Fibroblast of lung (primary cell): Measurements from ENCODE around the gene AKIRIN2. TPM values are rescaled to one million over a fixed set of nuclear protein-coding genes. Genes with fewer than 3 reads are reported as not detected.

ENCODE experiments used
- DNase-seq, 2 donors: peaks; one replicate each; pipeline versions ENCODE4 v3.0.0 to v3.0.0-alpha.2; 2010; ENCODE audit warnings: low read depth in 2 of 2
- H2AFZ ChIP-seq: 2 replicates; pipeline ENCODE4 v1.5.1; 2012; ENCODE audit warnings: low read length, control low read depth, inconsistent platforms
- H3K27ac ChIP-seq: 2 replicates; pipeline ENCODE4 v1.5.1; 2011; ENCODE audit warnings: low read length, control low read depth; ENCODE audit not compliant: insufficient read depth
- H3K27me3 ChIP-seq: 2 replicates; pipeline ENCODE4 v1.5.1; 2011; ENCODE audit warnings: mild to moderate bottlenecking, low read length; ENCODE audit not compliant: control insufficient read depth, insufficient read depth
- H3K36me3 ChIP-seq: 2 replicates; pipeline ENCODE4 v1.5.1; 2011; ENCODE audit warnings: low read length; ENCODE audit not compliant: control insufficient read depth, insufficient read depth
- H3K4me1 ChIP-seq: 2 replicates; pipeline ENCODE4 v1.5.1; 2011; ENCODE audit warnings: low read length; ENCODE audit not compliant: control insufficient read depth, insufficient read depth; ENCODE audit errors: extremely low read depth
- H3K4me2 ChIP-seq: 2 replicates; pipeline ENCODE4 v1.5.1; 2011; ENCODE audit warnings: low read length, control low read depth; ENCODE audit not compliant: insufficient read depth; ENCODE audit errors: extremely low read depth
- H3K4me3 ChIP-seq, 4 experiments: fragments of 200-600 bp in 1 of 4; sonication (generic) in 1 of 4; replicated peaks in 1 of 4; 2 replicates each; pipeline ENCODE4 v1.5.1; 2011 to 2016; ENCODE audit warnings: low read length in 4 of 4, low read depth in 3 of 4, mild to moderate bottlenecking in 3 of 4, control low read depth in 2 of 4, inconsistent platforms in 1 of 4, mixed read lengths in 1 of 4; ENCODE audit not compliant: insufficient read depth in 1 of 4; ENCODE audit errors: control extremely low read depth in 1 of 4
- H3K79me2 ChIP-seq: 2 replicates; pipeline ENCODE4 v1.5.1; 2012; ENCODE audit warnings: mild to moderate bottlenecking, low read length, inconsistent platforms; ENCODE audit not compliant: control insufficient read depth, insufficient read depth
- H3K9ac ChIP-seq: 2 replicates; pipeline ENCODE4 v1.5.1; 2011; ENCODE audit warnings: mild to moderate bottlenecking, low read length, control low read depth; ENCODE audit not compliant: insufficient read depth
- H3K9me3 ChIP-seq: 2 replicates; pipeline ENCODE4 v1.5.1; 2012; ENCODE audit warnings: low read depth, low read length; ENCODE audit not compliant: control insufficient read depth, insufficient read depth
- H4K20me1 ChIP-seq: 2 replicates; pipeline ENCODE4 v1.5.1; 2011; ENCODE audit warnings: low read length; ENCODE audit not compliant: control insufficient read depth, insufficient read depth; ENCODE audit errors: extremely low read depth
- CTCF ChIP-seq, 2 donors: IDR thresholded peaks in 1 of 2; conservative IDR thresholded peaks in 1 of 2; 1 replicate in 1 of 2; 2 replicates in 1 of 2; pipeline ENCODE4 v1.5.1; 2011 to 2012; ENCODE audit warnings: low read length in 2 of 2, control low read depth in 1 of 2, inconsistent platforms in 1 of 2, low read depth in 1 of 2, mild to moderate bottlenecking in 1 of 2
- EZH2 ChIP-seq: IDR thresholded peaks from 2 replicates; pipeline ENCODE4 v1.5.1; 2012; ENCODE audit warnings: low read length, control low read depth, mild to moderate bottlenecking; ENCODE audit errors: missing control alignments
- polyA plus RNA-seq, 2 donors: library from polyadenylated mRNA; depleted of rRNA in 1 of 2; stranded (reverse) in 1 of 2; unstranded in 1 of 2; fragments of >200 nt; gene quantifications; 2 replicates each; pipeline ENCODE4 v1.2.1, GENCODE V29; 2011 to 2012; ENCODE audit warnings: missing spikeins in 1 of 2
- total RNA-seq: library from RNA; depleted of rRNA; stranded (reverse); fragments of >200 nt; gene quantifications from 2 replicates; pipeline ENCODE4 v1.2.1, GENCODE V29; 2014

The AKIRIN2 gene
- total and polyA plus RNA-seq, 2 donors (not counting 1 experiment from before 2014, with no cell fraction given), result 33.7 to 41.0 TPM

- no peaks in the 10 kb centered on the region for H4K20me1 ChIP-seq
- H3K9me3 ChIP-seq, result no peaks in the 10 kb centered on the region
- no peaks in the 10 kb centered on the region for H3K79me2 ChIP-seq
- no peaks in the 10 kb centered on the region for H3K36me3 ChIP-seq
- no peak overlapping the region for H3K27ac ChIP-seq
- no peaks in the 10 kb centered on the region for H3K4me1 ChIP-seq
- H3K9ac ChIP-seq, result no peak overlapping the region
- DNase-seq, result no peak
- no peak overlapping the region for H3K4me3 ChIP-seq
- no peak overlapping the region for H2AFZ ChIP-seq
- TF ChIP-seq CTCF (conservative IDR thresholded peaks at IDR 0.05 in 1 of 2, IDR thresholded peaks at IDR 0.05 in 1 of 2; ENCODE audit: low read depth in 1 of 2, low read length in 2 of 2), result no peak
- no peak for TF ChIP-seq EZH2
- no peak overlapping the region for H3K4me2 ChIP-seq
- no peaks in the 10 kb centered on the region for H3K27me3 ChIP-seq
Observed at GRCh38 chr6:87639373-87639772, 62.7 kb downstream of the AKIRIN2 start.

GRCh38 chr6:87637106-87637505 lies 64.9 kb downstream of the AKIRIN2 start:
- no peaks in the 10 kb centered on the region for H4K20me1 ChIP-seq
- H3K79me2 ChIP-seq, result no peaks in the 10 kb centered on the region
- H3K27me3 ChIP-seq, result no peaks in the 10 kb centered on the region
- no peak for DNase-seq
- no peak overlapping the region for H3K4me2 ChIP-seq
- no peak overlapping the region for H2AFZ ChIP-seq
- H3K27ac ChIP-seq, result no peak overlapping the region
- H3K36me3 ChIP-seq, result no peaks in the 10 kb centered on the region
- no peaks in the 10 kb centered on the region for H3K9me3 ChIP-seq
- H3K4me1 ChIP-seq, result no peaks in the 10 kb centered on the region
- H3K4me3 ChIP-seq, result no peak overlapping the region
- TF ChIP-seq CTCF (conservative IDR thresholded peaks at IDR 0.05 in 1 of 2, IDR thresholded peaks at IDR 0.05 in 1 of 2; ENCODE audit: low read depth in 1 of 2, low read length in 2 of 2) (no peak), EZH2 (no peak)
- H3K9ac ChIP-seq, result no peak overlapping the region

GRCh38 chr6:87636315-87636714 lies 65.7 kb downstream of the AKIRIN2 start:
- Histone ChIP-seq H3K36me3 (no peaks in the 10 kb centered on the region), H3K79me2 (no peaks in the 10 kb centered on the region), H3K4me1 (no peaks in the 10 kb centered on the region), H3K9me3 (no peaks in the 10 kb centered on the region), H4K20me1 (no peaks in the 10 kb centered on the region), H3K4me3 (no peak overlapping the region), H3K9ac (no peak overlapping the region), H3K4me2 (no peak overlapping the region), H3K27ac (no peak overlapping the region), H3K27me3 (no peaks in the 10 kb centered on the region), H2AFZ (no peak overlapping the region)
- no peak for DNase-seq
- TF ChIP-seq CTCF (conservative IDR thresholded peaks at IDR 0.05 in 1 of 2, IDR thresholded peaks at IDR 0.05 in 1 of 2; ENCODE audit: low read depth in 1 of 2, low read length in 2 of 2), result no peak
- TF ChIP-seq EZH2, result no peak
